ENCODE data around the gene ISYNA1. TPM values are rescaled to one million over a fixed set of nuclear protein-coding genes. Genes with fewer than 3 reads are reported as not detected.
A peak's percentile ranks its signal among the peaks of the same experiment; 100 is the strongest.

Gene ISYNA1
- total and polyA plus RNA-seq, 2 of the 13 experiments (the other 11 are each of a cell fraction or from before 2014, with no cell fraction given): 29.6 to 48.5 TPM

GRCh38 chr19:18439025-18439909 lies 1.3 kb upstream of the ISYNA1 start:
- WGBS (ENCODE audit: low lambda C conversion rate): 0% methylated on average over 10 of the region's 13 CpGs
- Histone ChIP-seq H3K27ac (ENCODE audit: extremely low read length, insufficient read depth, low read length) (peak overlapping the region; percentile 29), H3K4me2 (ENCODE audit: low read depth, low read length) (peak overlapping the region; percentile 95), H3K4me1 (ENCODE audit: insufficient read depth, low read length) (peaks cover 45% of the 10 kb centered on the region), H3K79me2 (ENCODE audit: insufficient read depth, low read length) (no peaks in the 10 kb centered on the region), H3K36me3 (replicated peaks in 1 of 2; ENCODE audit: control insufficient read depth in 1 of 2, insufficient read depth in 2 of 2, low read length in 2 of 2) (peaks cover 6 to 9% of the 10 kb centered on the region in 2 experiments; a peak in 2 of 5 replicates), H3K9me3 (ENCODE audit: low read length) (no peaks in the 10 kb centered on the region), H3K27me3 (ENCODE audit: control insufficient read depth in 1 of 2, insufficient read depth in 2 of 2, low read length in 2 of 2) (no peaks in the 10 kb centered on the region), H2AFZ (ENCODE audit: low read length) (no peak overlapping the region), H3K9ac (ENCODE audit: insufficient read depth, low read depth, low read length) (peak overlapping the region; percentile 64), H3K4me3 (replicated peaks in 1 of 3; ENCODE audit: insufficient read depth in 1 of 3, low read depth in 2 of 3, low read length in 3 of 3) (peak overlapping the region; percentile 29 to 75 (median 72); a peak in 5 of 6 replicates), H4K20me1 (ENCODE audit: insufficient read depth, low read length) (peaks cover 9% of the 10 kb centered on the region; the same call in 1 of the 2 replicates)
- FAIRE-seq: peak; percentile 21
- no TSS peak for BruUV-seq (replicated peaks)
- POLR2A ChIA-PET: interaction anchor here (1.6 to 1.9 kb wide), 3 partner anchors 19 to 118 kb away, joined by 4 read pairs; partner anchors contain the start of gene KXD1
- CTCF ChIA-PET (ENCODE audit: low intra/inter-chr PET ratio, low total read pairs): no interaction called here
- DNase-seq (ENCODE audit: low spot score): peak; percentile 72
- intact Hi-C loops (cut with micrococcal nuclease; ENCODE audit: unreplicated experiment) (no loop called here), in situ Hi-C loops (cut with HindIII; ENCODE audit: extremely low pct_ligation_motif_present, low pct_unique_long_range_greater_than_20kb) (no loop called here)
- peak; percentile 5 for ATAC-seq
- TF ChIP-seq TOE1 (CRISPR knock-in tag; IDR thresholded peaks at IDR 0.05) (no peak), ZNF577 (CRISPR knock-in tag; IDR thresholded peaks at IDR 0.05; ENCODE audit: borderline replicate concordance, low read depth) (no peak), BCL6 (CRISPR knock-in tag; IDR thresholded peaks at IDR 0.05) (0 out of 2 replicates have a peak, but pooled peaks have one; percentile 18), REL (CRISPR knock-in tag; conservative IDR thresholded peaks at IDR 0.05) (no peak), ZNF784 (CRISPR knock-in tag; IDR thresholded peaks at IDR 0.05; ENCODE audit: borderline replicate concordance) (0 out of 2 replicates have a peak, but pooled peaks have one; percentile 1), MAFF (IDR thresholded peaks at IDR 0.05; ENCODE audit: low read depth, low read length) (no peak), ZBTB7B (CRISPR knock-in tag; IDR thresholded peaks at IDR 0.05) (0 out of 2 replicates have a peak, but pooled peaks have one; percentile 23), ZNF382 (CRISPR knock-in tag; IDR thresholded peaks at IDR 0.05; ENCODE audit: borderline replicate concordance) (no peak), NR2F2 (IDR thresholded peaks at IDR 0.05; ENCODE audit: borderline replicate concordance, low read depth) (0 out of 2 replicates have a peak, but pooled peaks have one; percentile 9), BHLHE40 (IDR thresholded peaks at IDR 0.05; ENCODE audit: low read length) (no peak), CEBPB (IDR thresholded peaks at IDR 0.05; ENCODE audit: borderline replicate concordance, low read depth, low read length) (0 out of 2 replicates have a peak, but pooled peaks have one; percentile 1), TARDBP (CRISPR knock-in tag; IDR thresholded peaks at IDR 0.05) (no peak)
- TF ChIP-seq, protein P1, sequence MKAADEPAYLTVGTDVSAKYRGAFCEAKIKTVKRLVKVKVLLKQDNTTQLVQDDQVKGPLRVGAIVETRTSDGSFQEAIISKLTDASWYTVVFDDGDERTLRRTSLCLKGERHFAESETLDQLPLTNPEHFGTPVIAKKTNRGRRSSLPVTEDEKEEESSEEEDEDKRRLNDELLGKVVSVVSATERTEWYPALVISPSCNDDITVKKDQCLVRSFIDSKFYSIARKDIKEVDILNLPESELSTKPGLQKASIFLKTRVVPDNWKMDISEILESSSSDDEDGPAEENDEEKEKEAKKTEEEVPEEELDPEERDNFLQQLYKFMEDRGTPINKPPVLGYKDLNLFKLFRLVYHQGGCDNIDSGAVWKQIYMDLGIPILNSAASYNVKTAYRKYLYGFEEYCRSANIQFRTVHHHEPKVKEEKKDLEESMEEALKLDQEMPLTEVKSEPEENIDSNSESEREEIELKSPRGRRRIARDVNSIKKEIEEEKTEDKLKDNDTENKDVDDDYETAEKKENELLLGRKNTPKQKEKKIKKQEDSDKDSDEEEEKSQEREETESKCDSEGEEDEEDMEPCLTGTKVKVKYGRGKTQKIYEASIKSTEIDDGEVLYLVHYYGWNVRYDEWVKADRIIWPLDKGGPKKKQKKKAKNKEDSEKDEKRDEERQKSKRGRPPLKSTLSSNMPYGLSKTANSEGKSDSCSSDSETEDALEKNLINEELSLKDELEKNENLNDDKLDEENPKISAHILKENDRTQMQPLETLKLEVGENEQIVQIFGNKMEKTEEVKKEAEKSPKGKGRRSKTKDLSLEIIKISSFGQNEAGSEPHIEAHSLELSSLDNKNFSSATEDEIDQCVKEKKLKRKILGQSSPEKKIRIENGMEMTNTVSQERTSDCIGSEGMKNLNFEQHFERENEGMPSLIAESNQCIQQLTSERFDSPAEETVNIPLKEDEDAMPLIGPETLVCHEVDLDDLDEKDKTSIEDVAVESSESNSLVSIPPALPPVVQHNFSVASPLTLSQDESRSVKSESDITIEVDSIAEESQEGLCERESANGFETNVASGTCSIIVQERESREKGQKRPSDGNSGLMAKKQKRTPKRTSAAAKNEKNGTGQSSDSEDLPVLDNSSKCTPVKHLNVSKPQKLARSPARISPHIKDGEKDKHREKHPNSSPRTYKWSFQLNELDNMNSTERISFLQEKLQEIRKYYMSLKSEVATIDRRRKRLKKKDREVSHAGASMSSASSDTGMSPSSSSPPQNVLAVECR (CRISPR knock-in tag; IDR thresholded peaks at IDR 0.05; ENCODE audit: borderline replicate concordance): no peak
- TF ChIP-seq, protein P2, sequence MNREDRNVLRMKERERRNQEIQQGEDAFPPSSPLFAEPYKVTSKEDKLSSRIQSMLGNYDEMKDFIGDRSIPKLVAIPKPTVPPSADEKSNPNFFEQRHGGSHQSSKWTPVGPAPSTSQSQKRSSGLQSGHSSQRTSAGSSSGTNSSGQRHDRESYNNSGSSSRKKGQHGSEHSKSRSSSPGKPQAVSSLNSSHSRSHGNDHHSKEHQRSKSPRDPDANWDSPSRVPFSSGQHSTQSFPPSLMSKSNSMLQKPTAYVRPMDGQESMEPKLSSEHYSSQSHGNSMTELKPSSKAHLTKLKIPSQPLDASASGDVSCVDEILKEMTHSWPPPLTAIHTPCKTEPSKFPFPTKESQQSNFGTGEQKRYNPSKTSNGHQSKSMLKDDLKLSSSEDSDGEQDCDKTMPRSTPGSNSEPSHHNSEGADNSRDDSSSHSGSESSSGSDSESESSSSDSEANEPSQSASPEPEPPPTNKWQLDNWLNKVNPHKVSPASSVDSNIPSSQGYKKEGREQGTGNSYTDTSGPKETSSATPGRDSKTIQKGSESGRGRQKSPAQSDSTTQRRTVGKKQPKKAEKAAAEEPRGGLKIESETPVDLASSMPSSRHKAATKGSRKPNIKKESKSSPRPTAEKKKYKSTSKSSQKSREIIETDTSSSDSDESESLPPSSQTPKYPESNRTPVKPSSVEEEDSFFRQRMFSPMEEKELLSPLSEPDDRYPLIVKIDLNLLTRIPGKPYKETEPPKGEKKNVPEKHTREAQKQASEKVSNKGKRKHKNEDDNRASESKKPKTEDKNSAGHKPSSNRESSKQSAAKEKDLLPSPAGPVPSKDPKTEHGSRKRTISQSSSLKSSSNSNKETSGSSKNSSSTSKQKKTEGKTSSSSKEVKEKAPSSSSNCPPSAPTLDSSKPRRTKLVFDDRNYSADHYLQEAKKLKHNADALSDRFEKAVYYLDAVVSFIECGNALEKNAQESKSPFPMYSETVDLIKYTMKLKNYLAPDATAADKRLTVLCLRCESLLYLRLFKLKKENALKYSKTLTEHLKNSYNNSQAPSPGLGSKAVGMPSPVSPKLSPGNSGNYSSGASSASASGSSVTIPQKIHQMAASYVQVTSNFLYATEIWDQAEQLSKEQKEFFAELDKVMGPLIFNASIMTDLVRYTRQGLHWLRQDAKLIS (CRISPR knock-in tag; IDR thresholded peaks at IDR 0.05): 0 out of 2 replicates have a peak, but pooled peaks have one; percentile 36
